T-cell (primary cell): ENCODE data around the gene GMPPB. TPM values are rescaled to one million over a fixed set of nuclear protein-coding genes. Genes with fewer than 3 reads are reported as not detected.
"Not testable (repeated sequence)": the region's sequence is repeated elsewhere in the genome, so short reads cannot be mapped to it uniquely, and the experiment has no call there.

Experiments used
- ATAC-seq, 4 experiments: fragments of 200-7000 bp in 3 of 4; fragments of 150-1000 bp in 1 of 4; cut with Tn5 transposase; replicated peaks in 1 of 4; 1 replicate in 3 of 4; 2 replicates in 1 of 4; pipeline ENCODE4 v1.10.0; 2021; ENCODE audit warnings: moderate library complexity in 3 of 4, mild to moderate bottlenecking in 2 of 4, moderate number of reproducible peaks in 1 of 4
- CTCF ChIA-PET, 2 donors: fragments of 300-600 bp; sonication (Branson Sonifier 250); formaldehyde crosslinking; loops; one replicate each; lab custom pipeline; 2022; ENCODE audit warnings: antibody characterized with exemption in 2 of 2; lab: Charles Lee
- POLR2A ChIA-PET, 2 donors: fragments of 300-600 bp; sonication (Branson Sonifier 250); formaldehyde crosslinking; loops; one replicate each; lab custom pipeline; 2022; ENCODE audit warnings: antibody characterized with exemption in 2 of 2; lab: Charles Lee
- DNase-seq, 35 experiments: peaks; one replicate each; pipeline versions ENCODE4 v3.0.0 to v3.0.0-alpha.2; 2013 to 2023
- H3K27ac ChIP-seq: one replicate; pipeline ENCODE4 v1.5.1; 2013; ENCODE audit warnings: low read length
- H3K27me3 ChIP-seq, 2 experiments: replicated peaks in 1 of 2; 1 replicate in 1 of 2; 2 replicates in 1 of 2; pipeline versions ENCODE4 v1.6.1 to v1.7.0; 2013; ENCODE audit warnings: low read length in 1 of 2, mixed read lengths in 1 of 2; ENCODE audit not compliant: control insufficient read depth in 2 of 2, insufficient read depth in 2 of 2; ENCODE audit errors: extremely low read depth in 1 of 2
- H3K36me3 ChIP-seq, 2 donors: 1 replicate in 1 of 2; 2 replicates in 1 of 2; pipeline versions ENCODE4 v1.6.1 to v1.7.0; 2013; ENCODE audit warnings: low read length in 1 of 2; ENCODE audit not compliant: control insufficient read depth in 2 of 2, insufficient read depth in 1 of 2; ENCODE audit errors: extremely low read depth in 1 of 2
- H3K4me1 ChIP-seq, 2 experiments: 1 replicate in 1 of 2; 2 replicates in 1 of 2; pipeline versions ENCODE4 v1.6.1 to v1.7.0; 2013; ENCODE audit warnings: low read length in 2 of 2, mixed read lengths in 1 of 2; ENCODE audit not compliant: insufficient read depth in 2 of 2, control insufficient read depth in 1 of 2; ENCODE audit errors: extremely low read depth in 1 of 2
- H3K4me3 ChIP-seq, 2 donors: 1 replicate in 1 of 2; 2 replicates in 1 of 2; pipeline versions ENCODE4 v1.5.1 to v1.7.0; 2013; ENCODE audit warnings: mild to moderate bottlenecking in 2 of 2, low read length in 1 of 2, moderate library complexity in 1 of 2; ENCODE audit not compliant: control insufficient read depth in 1 of 2; ENCODE audit errors: extremely low read depth in 1 of 2
- H3K9me3 ChIP-seq: 2 replicates; pipeline ENCODE4 v1.7.0; 2013
- H3K27ac Mint-ChIP-seq, 2 donors: one replicate each; pipeline ENCODE4 v1.8.0; 2020 to 2021; ENCODE audit warnings: mild to moderate bottlenecking in 2 of 2, mixed read lengths in 2 of 2
- H3K27me3 Mint-ChIP-seq, 2 donors: one replicate each; pipeline ENCODE4 v1.8.0; 2021 to 2022; ENCODE audit warnings: mixed read lengths in 2 of 2
- H3K36me3 Mint-ChIP-seq: one replicate; pipeline ENCODE4 v1.8.0; 2021; ENCODE audit warnings: mixed read lengths
- H3K4me1 Mint-ChIP-seq, 3 donors: one replicate each; pipeline ENCODE4 v1.8.0; 2020 to 2022; ENCODE audit warnings: mixed read lengths in 3 of 3, mild to moderate bottlenecking in 1 of 3
- H3K4me3 Mint-ChIP-seq, 3 donors: one replicate each; pipeline ENCODE4 v1.8.0; 2020 to 2022; ENCODE audit warnings: mild to moderate bottlenecking in 3 of 3, mixed read lengths in 3 of 3, moderate library complexity in 3 of 3
- H3K9me3 Mint-ChIP-seq, 3 donors: one replicate each; pipeline ENCODE4 v1.8.0; 2020 to 2022; ENCODE audit warnings: mixed read lengths in 3 of 3
- WGBS: methylation state at CpG from one replicate; pipeline ENCODE4 v1.1.5; 2013; ENCODE audit warnings: missing lambda C conversion rate; ENCODE audit not compliant: insufficient coverage; 5-methylcytosine and 5-hydroxymethylcytosine counted together
- total RNA-seq, 35 experiments: library from RNA in 6 of 35; stranded (reverse) in 6 of 35; fragments of 120-200 nt in 1 of 35; gene quantifications; one replicate each; pipeline versions ENCODE4 v1.2.1 to v1.2.4 and lab custom pipeline; 2013 to 2026

Gene GMPPB
- total RNA-seq, 5 donors from 2014 or later (not counting 1 experiment from before 2014, with no cell fraction given): 34.5 to 54.5 (median 39.9) TPM

GRCh38 chr3:49685846-49686245 is 37.9 kb downstream of the GMPPB start:
- Histone ChIP-seq H3K4me1 (peaks cover 4 to 44% of the 10 kb centered on the region in 2 experiments), H3K27me3 (peaks cover 0 to 20% of the 10 kb centered on the region in 2 experiments), H3K36me3 (peaks cover 11 to 31% of the 10 kb centered on the region in 2 donors)
- CTCF ChIA-PET, H3K9me3 ChIP-seq, H3K27me3 Mint-ChIP-seq, H3K27ac ChIP-seq, H3K4me3 ChIP-seq, H3K9me3 Mint-ChIP-seq, DNase-seq, H3K27ac Mint-ChIP-seq, POLR2A ChIA-PET, H3K36me3 Mint-ChIP-seq: not testable (repeated sequence)
- peak in 1 of 4 experiments; percentile 4 for ATAC-seq
- WGBS: 30% methylated on average over 29 of the region's 36 CpGs
- H3K4me1 Mint-ChIP-seq: peaks cover 25 to 36% (median 27%) of the 10 kb centered on the region in 3 donors
- H3K4me3 Mint-ChIP-seq: peak overlapping the region in 2 of 3 donors; percentile 54 to 97

- Mint-ChIP-seq H3K4me3 (peak overlapping the region in 1 of 3 donors; percentile 42), H3K4me1 (peaks cover 18 to 29% (median 19%) of the 10 kb centered on the region in 3 donors)
- H3K27me3 Mint-ChIP-seq, CTCF ChIA-PET, H3K27ac ChIP-seq, POLR2A ChIA-PET, H3K4me3 ChIP-seq, H3K36me3 Mint-ChIP-seq, DNase-seq, H3K27ac Mint-ChIP-seq, ATAC-seq, H3K9me3 Mint-ChIP-seq, H3K9me3 ChIP-seq: not testable (repeated sequence)
- WGBS: 75% methylated on average over 1 of the region's 10 CpGs
- H3K27me3 ChIP-seq: peaks cover 0 to 20% of the 10 kb centered on the region in 2 experiments
- peaks cover 3 to 37% of the 10 kb centered on the region in 2 experiments for H3K4me1 ChIP-seq
- H3K36me3 ChIP-seq: peaks cover 11 to 38% of the 10 kb centered on the region in 2 donors
Observed at GRCh38 chr3:49685103-49685502, 38.6 kb downstream of the GMPPB start.

GRCh38 chr3:49684453-49684852 is 39.3 kb downstream of the GMPPB start:
- POLR2A ChIA-PET, ATAC-seq, H3K27ac Mint-ChIP-seq, H3K9me3 Mint-ChIP-seq, H3K27me3 Mint-ChIP-seq, H3K4me3 ChIP-seq, H3K27ac ChIP-seq, CTCF ChIA-PET, H3K9me3 ChIP-seq, DNase-seq: not testable (repeated sequence)
- peaks cover 15% of the 10 kb centered on the region for H3K36me3 Mint-ChIP-seq
- H3K4me1 ChIP-seq: peaks cover 0 to 30% of the 10 kb centered on the region in 2 experiments
- peaks cover 11 to 28% (median 17%) of the 10 kb centered on the region in 3 donors for H3K4me1 Mint-ChIP-seq
- WGBS: 80% methylated on average over 1 of the region's 2 CpGs
- H3K4me3 Mint-ChIP-seq: peak overlapping the region in 1 of 3 donors; percentile 42
- peaks cover 0 to 20% of the 10 kb centered on the region in 2 experiments for H3K27me3 ChIP-seq
- H3K36me3 ChIP-seq: peaks cover 11 to 45% of the 10 kb centered on the region in 2 donors

GRCh38 chr3:49683162-49683561 is 40.6 kb downstream of the GMPPB start:
- Mint-ChIP-seq H3K27me3 (peaks cover 0 to 4% of the 10 kb centered on the region in 2 donors), H3K4me3 (no peak overlapping the region), H3K4me1 (peaks cover 0 to 20% (median 12%) of the 10 kb centered on the region in 3 donors), H3K9me3 (no peaks in the 10 kb centered on the region), H3K36me3 (peaks cover 20% of the 10 kb centered on the region), H3K27ac (no peak overlapping the region)
- ChIA-PET CTCF (interaction anchor here in 1 of 2 donors (0.5 kb wide), 1 partner anchor 12 kb away, joined by 5 read pairs; no protein-coding TSS in a partner anchor), POLR2A (no interaction called here)
- no peak for ATAC-seq
- Histone ChIP-seq H3K27me3 (peaks cover 0 to 20% of the 10 kb centered on the region in 2 experiments), H3K27ac (no peak overlapping the region), H3K4me3 (no peak overlapping the region), H3K9me3 (no peaks in the 10 kb centered on the region), H3K36me3 (peaks cover 11 to 58% of the 10 kb centered on the region in 2 donors), H3K4me1 (peaks cover 0 to 20% of the 10 kb centered on the region in 2 experiments)
- 94% methylated on average over 4 of the region's 6 CpGs for WGBS
- DNase-seq: no peak

GRCh38 chr3:49681543-49681942 is 42.2 kb downstream of the GMPPB start:
- ChIA-PET CTCF (no interaction called here), POLR2A (no interaction called here)
- DNase-seq: no peak
- 97% methylated on average over 3 of the region's 4 CpGs for whole genome bisulfite sequencing
- Mint-ChIP-seq H3K4me3 (no peak overlapping the region), H3K27me3 (peaks cover 0 to 1% of the 10 kb centered on the region in 2 donors), H3K9me3 (no peaks in the 10 kb centered on the region), H3K36me3 (peaks cover 30% of the 10 kb centered on the region), H3K4me1 (peaks cover 5 to 20% (median 17%) of the 10 kb centered on the region in 3 donors), H3K27ac (no peak overlapping the region)
- Histone ChIP-seq H3K4me3 (no peak overlapping the region), H3K9me3 (no peaks in the 10 kb centered on the region), H3K4me1 (peaks cover 0 to 23% of the 10 kb centered on the region in 2 experiments), H3K27ac (no peak overlapping the region), H3K36me3 (peaks cover 17 to 74% of the 10 kb centered on the region in 2 donors), H3K27me3 (peaks cover 0 to 8% of the 10 kb centered on the region in 2 experiments)
- ATAC-seq: no peak

- no peaks in the 10 kb centered on the region for H3K9me3 ChIP-seq
- peaks cover 33% of the 10 kb centered on the region for H3K36me3 Mint-ChIP-seq
- H3K27ac Mint-ChIP-seq: no peak overlapping the region
- no peak overlapping the region for H3K4me3 ChIP-seq
- ATAC-seq: no peak
- POLR2A ChIA-PET: no interaction called here
- peaks cover 0 to 5% of the 10 kb centered on the region in 2 experiments for H3K27me3 ChIP-seq
- peaks cover 0 to 1% of the 10 kb centered on the region in 2 donors for H3K27me3 Mint-ChIP-seq
- WGBS: 86% methylated on average over 1 of the region's 2 CpGs
- H3K4me3 Mint-ChIP-seq: no peak overlapping the region
- DNase-seq: no peak
- no peak overlapping the region for H3K27ac ChIP-seq
- H3K36me3 ChIP-seq: peaks cover 17 to 78% of the 10 kb centered on the region in 2 donors
- CTCF ChIA-PET: no interaction called here
- H3K4me1 ChIP-seq: peaks cover 0 to 23% of the 10 kb centered on the region in 2 experiments
- H3K9me3 Mint-ChIP-seq: no peaks in the 10 kb centered on the region
- peaks cover 5 to 20% (median 19%) of the 10 kb centered on the region in 3 donors for H3K4me1 Mint-ChIP-seq
Observed at GRCh38 chr3:49681232-49681522, 42.6 kb downstream of the GMPPB start.
